Spinal cord (tissue), 10 donors: ENCODE results near the gene KRTAP10-7. TPM values are rescaled to one million over a fixed set of nuclear protein-coding genes. Genes with fewer than 3 reads are reported as not detected.
"Not testable (repeated sequence)": the region's sequence is repeated elsewhere in the genome, so short reads cannot be mapped to it uniquely, and the experiment has no call there.

ENCODE experiments used
- DNase-seq, 6 donors: peaks; one replicate each; pipeline versions ENCODE4 v3.0.0 to v3.0.0-alpha.2; 2013 to 2015; ENCODE audit warnings: low spot score in 6 of 6, low read depth in 4 of 6
- H3K27ac ChIP-seq: one replicate; pipeline ENCODE4 v1.5.1; 2013; ENCODE audit warnings: low read depth, low read length, control low read depth
- H3K27me3 ChIP-seq: one replicate; pipeline ENCODE4 v1.6.1; 2013; ENCODE audit warnings: low read length; ENCODE audit not compliant: control insufficient read depth, insufficient read depth
- H3K36me3 ChIP-seq: one replicate; pipeline ENCODE4 v1.6.1; 2013; ENCODE audit warnings: low read length; ENCODE audit not compliant: control insufficient read depth, insufficient read depth
- H3K4me1 ChIP-seq: one replicate; pipeline ENCODE4 v1.6.1; 2013; ENCODE audit warnings: low read length; ENCODE audit not compliant: control insufficient read depth, insufficient read depth
- H3K4me3 ChIP-seq: one replicate; pipeline ENCODE4 v1.5.1; 2013; ENCODE audit warnings: low read depth, low read length, control low read depth
- H3K9me3 ChIP-seq: one replicate; pipeline ENCODE4 v1.6.1; 2013; ENCODE audit warnings: low read length; ENCODE audit not compliant: control insufficient read depth, insufficient read depth
- WGBS: methylation state at CpG from one replicate; pipeline ENCODE4 v1.1.5; 2013; ENCODE audit warnings: missing lambda C conversion rate; ENCODE audit not compliant: insufficient coverage; 5-methylcytosine and 5-hydroxymethylcytosine counted together
- polyA plus RNA-seq, 2 donors: library from polyadenylated mRNA; unstranded; fragments of 120-200 nt; gene quantifications; one replicate each; pipeline ENCODE4 v1.2.1, GENCODE V29; 2013; ENCODE audit not compliant: insufficient read length in 2 of 2
- total RNA-seq, 2 donors: library from RNA; depleted of rRNA in 1 of 2; stranded (reverse); fragments of 120-200 nt in 1 of 2; fragments of >200 nt in 1 of 2; gene quantifications; one replicate each; pipeline versions ENCODE4 v1.2.3 to v1.2.4, GENCODE V29; 2013 to 2014
- donor health status: healthy.

The KRTAP10-7 gene
- total and polyA plus RNA-seq, 4 donors, result not detected

DNA sequence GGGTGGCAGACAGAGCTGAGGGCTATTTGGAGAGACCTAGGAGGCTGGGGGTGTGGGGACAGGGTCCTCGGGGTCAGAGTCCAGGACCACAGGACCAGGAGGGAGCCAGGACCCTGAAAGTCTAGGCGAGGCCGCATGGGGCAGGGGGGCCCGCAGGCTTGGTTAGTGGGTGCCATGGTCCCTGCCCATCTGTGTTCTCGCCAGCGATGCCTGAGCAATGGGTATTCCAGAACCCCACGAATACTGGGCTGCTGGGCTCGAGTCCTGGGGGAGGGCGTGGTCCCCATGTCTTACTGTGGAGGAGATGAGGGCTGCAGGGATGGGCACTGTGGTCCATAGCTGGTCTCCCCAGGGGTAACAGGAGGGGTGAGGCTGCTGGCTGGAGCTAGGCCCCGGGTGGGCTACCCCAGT is 10.1 kb upstream of the KRTAP10-7 start:
- WGBS, result 68% methylated on average over 8 of the region's 10 CpGs
- Histone ChIP-seq H3K27me3 (peaks cover 3% of the 10 kb centered on the region), H3K4me3 (no peak overlapping the region), H3K9me3 (no peaks in the 10 kb centered on the region), H3K36me3 (no peaks in the 10 kb centered on the region), H3K27ac (no peak overlapping the region), H3K4me1 (peaks cover 6% of the 10 kb centered on the region)
- DNase-seq, result no peak

DNA sequence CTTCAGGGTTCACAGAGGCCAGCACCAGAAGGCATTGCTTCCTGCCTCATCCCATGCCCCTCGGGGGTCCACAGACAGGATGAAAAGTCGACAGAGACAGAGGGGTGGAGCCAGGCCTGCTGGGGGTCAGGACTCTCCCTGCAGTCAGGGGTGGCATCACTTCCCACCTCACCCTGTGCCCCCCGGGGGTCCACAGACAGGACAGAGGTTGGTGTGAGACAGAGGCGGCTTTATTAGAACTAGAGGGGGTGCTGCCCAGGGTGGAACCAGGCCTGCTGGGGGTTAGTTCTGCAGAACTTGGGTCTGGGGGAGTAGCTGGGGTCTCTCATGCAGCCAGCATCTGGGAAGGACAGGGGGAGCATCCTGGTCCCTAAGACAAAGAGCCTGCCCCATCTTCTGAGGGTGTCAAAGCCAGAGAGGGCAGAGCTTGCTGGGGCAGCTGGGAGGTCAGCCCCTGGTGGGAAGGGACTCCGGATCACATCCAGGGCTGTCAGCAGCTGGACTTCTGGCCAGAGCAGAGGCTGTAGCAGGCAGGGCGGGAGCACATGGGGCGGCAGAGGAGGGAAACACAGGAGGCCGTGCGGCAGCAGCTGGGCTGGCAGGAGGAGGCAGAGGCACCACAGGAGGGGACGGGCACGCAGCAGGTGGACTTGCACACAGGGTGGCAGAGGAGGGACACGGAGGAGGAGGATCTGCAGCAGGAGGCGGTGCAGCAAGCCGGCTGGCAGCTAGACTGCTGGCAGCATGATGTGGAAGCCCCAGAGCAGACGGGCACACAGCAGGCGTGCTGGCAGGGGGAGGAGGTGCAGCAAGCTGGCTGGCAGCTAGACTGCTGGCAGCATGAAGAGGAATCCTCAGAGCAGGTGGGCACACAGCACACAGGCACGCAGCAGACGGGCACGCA is 9.2 kb upstream of the KRTAP10-7 start:
- H3K9me3 ChIP-seq, result not testable (repeated sequence)

DNA sequence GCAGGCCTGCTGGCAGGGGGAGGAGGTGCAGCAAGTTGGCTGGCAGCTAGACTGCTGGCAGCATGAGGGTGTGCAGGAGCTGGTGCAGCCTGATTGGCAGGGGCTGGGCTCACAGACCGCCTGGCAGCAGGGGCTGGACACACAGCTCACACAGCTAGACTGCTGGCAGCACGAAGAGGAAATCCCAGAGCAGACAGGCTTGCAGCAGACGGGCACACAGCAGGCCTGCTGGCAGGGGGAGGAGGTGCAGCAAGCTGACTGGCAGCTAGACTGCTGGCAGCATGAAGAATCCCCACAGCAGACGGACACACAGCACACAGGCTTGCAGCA is 8.6 kb upstream of the KRTAP10-7 start:
- no CpG with 5 or more reads among the region's 4 CpGs for WGBS
- H3K4me1 ChIP-seq, H3K4me3 ChIP-seq, H3K27ac ChIP-seq, H3K27me3 ChIP-seq, H3K36me3 ChIP-seq, H3K9me3 ChIP-seq, DNase-seq: not testable (repeated sequence)

More for the DNA sequence above, 9.2 kb upstream of the KRTAP10-7 start:
- not testable (repeated sequence) for H3K36me3 ChIP-seq, H3K4me1 ChIP-seq, H3K4me3 ChIP-seq, H3K27ac ChIP-seq, H3K27me3 ChIP-seq
- peak in 1 of 6 donors; percentile 22 for DNase-seq
- WGBS, result 66% methylated on average over 8 of the region's 19 CpGs

DNA sequence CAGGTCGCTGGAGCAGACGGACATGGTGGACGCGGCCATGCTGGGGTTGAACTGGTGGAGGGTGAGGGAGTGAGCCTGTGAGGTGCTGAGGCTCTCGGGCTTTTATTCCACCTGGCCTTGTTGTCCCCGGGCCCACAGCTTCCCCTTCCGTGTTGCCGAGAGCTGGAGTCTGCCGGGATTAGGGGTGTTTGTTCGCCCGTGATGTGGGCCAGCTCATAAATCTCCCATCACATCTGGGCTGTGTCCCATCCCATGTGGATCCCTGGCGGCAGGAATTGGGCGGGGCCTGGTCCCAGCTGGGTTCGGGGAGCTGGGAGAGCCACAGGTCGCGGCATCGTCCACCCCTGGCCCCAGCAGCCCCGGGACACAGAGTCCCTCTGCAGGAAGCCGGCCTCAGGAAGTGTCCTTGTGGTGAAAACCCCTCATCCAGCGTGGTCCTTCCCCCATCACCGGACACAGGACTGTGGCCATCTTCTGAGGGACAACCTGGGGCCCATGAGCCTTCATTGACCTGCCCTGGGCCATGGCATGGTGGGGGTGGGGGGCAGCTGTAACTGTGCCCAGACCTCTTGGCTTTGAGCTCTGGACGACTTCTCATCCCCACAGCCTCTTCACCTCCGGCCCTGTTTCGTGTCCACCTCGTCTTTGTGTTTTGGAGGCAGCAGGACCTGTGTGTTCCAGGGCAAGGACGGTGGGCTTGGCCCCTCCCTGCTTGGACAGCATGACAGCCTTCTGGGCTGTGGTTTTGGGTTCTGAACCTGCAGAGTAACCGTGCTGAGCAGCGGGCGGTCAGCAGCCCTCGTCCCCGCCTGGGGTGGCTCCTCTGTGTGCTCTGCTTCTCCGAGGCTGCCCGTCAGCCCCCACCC is 7.7 kb upstream of the KRTAP10-7 start, which contains the start of gene KRTAP10-6:
Gene KRTAP10-6 (minus strand): TSS at position 60 of the 866 bp plus-strand sequence. CDS start 21 bp downstream, at position 39.
- H3K4me3 ChIP-seq, result no peak within 1 kb of the TSS
- H3K36me3 ChIP-seq, result no peaks in the 10 kb centered on the region
- no peaks in the 10 kb centered on the region for H3K9me3 ChIP-seq
- no peaks in the 10 kb centered on the region for H3K27me3 ChIP-seq
- WGBS, result 66% methylated on average over 29 of the region's 33 CpGs
- H3K4me1 ChIP-seq, result peaks cover 6% of the 10 kb centered on the region
- DNase-seq, result no peak
- no peak within 1 kb of the TSS for H3K27ac ChIP-seq

DNA sequence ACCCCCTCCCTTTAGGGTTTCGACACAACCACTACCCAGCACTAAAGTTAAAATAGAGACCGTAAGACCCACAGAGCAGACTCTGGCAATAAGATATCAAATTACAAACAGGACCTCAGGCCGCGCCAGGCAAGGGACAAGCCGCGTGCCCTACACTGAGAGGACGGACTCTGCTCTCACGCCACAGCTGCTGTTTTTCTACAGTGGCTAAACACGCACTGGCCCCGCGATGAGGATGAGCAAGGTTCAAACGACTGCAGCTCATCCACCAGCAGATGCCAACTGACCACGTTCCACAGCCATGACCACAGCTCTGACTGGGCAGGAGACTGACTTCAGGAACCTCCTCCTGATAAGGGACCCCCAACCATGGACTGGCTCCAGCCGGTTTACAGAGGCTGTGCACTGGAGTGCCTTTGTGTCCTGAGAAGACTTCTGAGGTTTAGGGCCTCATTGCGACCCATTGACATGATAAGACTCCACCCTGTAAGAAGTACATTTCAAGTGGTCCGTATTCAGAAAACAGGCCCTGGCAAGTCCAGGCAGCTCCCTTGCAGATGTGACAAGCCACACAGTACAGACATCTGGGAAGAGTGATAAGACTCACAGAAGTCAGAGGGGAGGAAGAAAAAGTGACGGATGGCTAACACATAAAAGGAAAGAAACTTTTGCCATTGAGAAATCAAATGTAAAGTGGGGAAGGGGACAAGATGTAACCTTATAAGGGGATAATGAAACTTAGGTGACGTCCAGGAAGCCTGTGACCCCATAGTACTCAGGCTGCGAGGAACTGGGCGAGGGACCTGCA is 6.6 kb upstream of the KRTAP10-7 start:
- Histone ChIP-seq H3K36me3 (no peaks in the 10 kb centered on the region), H3K4me1 (peaks cover 6% of the 10 kb centered on the region), H3K27me3 (no peaks in the 10 kb centered on the region), H3K27ac (no peak overlapping the region), H3K4me3 (no peak overlapping the region), H3K9me3 (no peaks in the 10 kb centered on the region)
- no peak for DNase-seq
- 51% methylated on average over 18 of the region's 20 CpGs for WGBS

DNA sequence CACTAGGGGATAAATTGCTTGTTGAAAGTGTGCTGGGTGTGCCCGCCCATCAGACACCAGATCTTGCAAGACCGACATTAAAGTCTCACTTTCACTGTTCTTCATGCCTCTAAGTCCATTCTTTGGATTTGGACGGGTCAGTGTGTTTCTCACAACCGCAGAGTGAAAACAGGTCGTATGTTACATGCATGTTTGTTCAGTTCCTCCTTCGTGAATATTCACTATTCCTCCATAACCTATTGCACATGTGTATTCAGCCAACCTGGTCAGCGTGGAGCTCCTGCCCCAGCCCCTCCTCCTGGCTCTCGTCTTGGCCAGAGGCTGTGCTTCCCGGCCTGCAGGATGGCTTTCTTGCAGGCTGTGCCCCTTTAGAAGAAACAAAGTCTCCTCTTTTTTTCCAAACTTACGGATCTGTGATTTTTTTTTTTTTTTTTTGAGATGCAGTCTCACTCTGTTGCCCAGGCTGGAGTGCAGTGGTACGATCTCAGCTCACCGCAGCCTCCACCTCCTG is 5.9 kb upstream of the KRTAP10-7 start:
- no peaks in the 10 kb centered on the region for H3K9me3 ChIP-seq
- DNase-seq, result no peak
- no peak overlapping the region for H3K4me3 ChIP-seq
- WGBS, result 90% methylated on average over 7 of the region's 12 CpGs
- H3K27ac ChIP-seq, result no peak overlapping the region
- H3K36me3 ChIP-seq, result no peaks in the 10 kb centered on the region
- no peaks in the 10 kb centered on the region for H3K27me3 ChIP-seq
- peaks cover 6% of the 10 kb centered on the region for H3K4me1 ChIP-seq

DNA sequence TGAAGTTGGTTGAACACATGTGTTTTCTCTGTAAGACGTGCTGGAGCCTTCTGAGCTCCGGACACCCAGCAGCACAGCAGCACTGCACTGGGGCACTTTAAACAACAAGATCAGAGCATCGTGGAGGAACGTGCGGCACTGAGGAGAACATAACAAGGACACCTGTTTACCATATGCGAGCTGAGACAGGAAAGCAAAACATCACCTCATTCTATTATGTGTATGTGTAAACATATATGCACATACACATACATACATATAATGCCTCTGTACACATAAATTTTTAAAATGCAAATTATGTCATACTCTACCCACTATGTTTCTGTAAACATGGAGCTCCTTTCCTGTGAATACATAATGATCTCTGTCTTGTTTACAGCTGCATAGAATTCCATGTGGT is 4.9 kb upstream of the KRTAP10-7 start:
- Histone ChIP-seq H3K4me1 (peaks cover 6% of the 10 kb centered on the region), H3K9me3 (no peaks in the 10 kb centered on the region), H3K27me3 (no peaks in the 10 kb centered on the region), H3K4me3 (no peak overlapping the region), H3K36me3 (no peaks in the 10 kb centered on the region), H3K27ac (no peak overlapping the region)
- WGBS, result 100% methylated on average over 1 of the region's 6 CpGs
- no peak for DNase-seq

DNA sequence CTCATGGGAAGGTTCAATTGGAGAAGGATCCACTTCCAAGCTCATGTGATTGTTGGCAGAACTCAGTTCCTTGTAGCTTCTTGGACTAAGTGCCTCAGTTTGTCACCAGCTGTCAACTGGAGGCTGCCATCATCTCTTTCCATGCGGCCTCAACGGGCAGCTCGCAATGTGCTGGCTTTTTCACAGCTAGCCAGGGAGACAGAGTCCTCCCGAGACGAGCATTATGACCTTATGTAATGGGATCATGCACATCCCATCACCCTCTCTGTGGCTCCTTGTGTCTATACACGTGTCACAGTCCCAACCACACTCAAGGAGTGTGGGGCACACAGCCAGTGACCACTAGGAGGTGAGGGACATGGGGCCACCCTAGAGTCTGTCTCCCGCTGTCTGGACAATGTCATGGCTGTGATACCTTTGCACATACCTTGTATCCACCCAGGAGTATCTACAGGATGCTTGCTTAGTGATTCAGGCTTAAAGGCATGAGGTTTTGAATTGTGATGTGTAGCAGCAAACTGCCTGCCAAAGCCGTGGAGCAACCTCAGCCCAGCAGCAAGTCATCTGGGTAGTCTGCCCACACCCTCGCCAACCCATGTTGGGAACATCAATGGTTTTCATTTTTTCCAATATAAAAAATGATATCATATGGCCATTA is 4.2 kb upstream of the KRTAP10-7 start:
- H3K4me3 ChIP-seq, result no peak overlapping the region
- 59% methylated on average over 5 of the region's 9 CpGs for WGBS

DNA sequence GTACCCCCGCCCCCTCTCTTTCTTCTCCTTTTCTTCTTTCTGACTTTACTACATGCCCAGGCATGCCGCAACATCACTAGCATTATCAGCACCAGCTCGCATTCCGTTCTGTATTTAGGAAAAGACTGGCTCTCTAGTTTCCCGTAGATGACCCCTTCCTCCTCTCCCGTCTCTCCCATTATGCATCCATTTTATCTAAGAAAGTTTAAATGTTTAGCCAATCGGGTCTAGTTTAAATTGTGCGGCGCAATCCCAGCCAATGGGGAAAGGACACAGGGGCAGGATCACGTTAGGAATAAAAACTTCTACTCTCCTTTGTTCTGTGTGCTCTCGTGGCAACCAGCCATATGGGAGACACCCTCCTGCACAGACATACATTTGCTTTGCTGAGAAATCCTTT is 2.3 kb upstream of the KRTAP10-7 start:
- Histone ChIP-seq H3K27ac (no peak overlapping the region), H3K4me3 (no peak overlapping the region), H3K4me1 (peaks cover 2% of the 10 kb centered on the region), H3K36me3 (no peaks in the 10 kb centered on the region), H3K9me3 (no peaks in the 10 kb centered on the region), H3K27me3 (no peaks in the 10 kb centered on the region)
- no peak for DNase-seq
- 64% methylated on average over 6 of the region's 11 CpGs for WGBS

More for the DNA sequence above, 4.2 kb upstream of the KRTAP10-7 start:
- DNase-seq, result no peak
- Histone ChIP-seq H3K9me3 (no peaks in the 10 kb centered on the region), H3K36me3 (no peaks in the 10 kb centered on the region), H3K4me1 (peaks cover 6% of the 10 kb centered on the region), H3K27ac (no peak overlapping the region), H3K27me3 (no peaks in the 10 kb centered on the region)
